Activated naive CD8-positive, alpha-beta T cell treated with anti-CD3 and anti-CD28 coated beads, Interleukin-2, amount 50 U/mL, for 16 hours (primary cell): ENCODE data around the gene APOBEC3C.
"Not testable (repeated sequence)": the region's sequence is repeated elsewhere in the genome, so short reads cannot be mapped to it uniquely, and the experiment has no call there.

Experiments
- DNase-seq: peaks from one replicate; pipeline ENCODE4 v3.0.0-alpha.2; 2020; ENCODE audit warnings: low read depth, low spot score

Gene APOBEC3C

DNA sequence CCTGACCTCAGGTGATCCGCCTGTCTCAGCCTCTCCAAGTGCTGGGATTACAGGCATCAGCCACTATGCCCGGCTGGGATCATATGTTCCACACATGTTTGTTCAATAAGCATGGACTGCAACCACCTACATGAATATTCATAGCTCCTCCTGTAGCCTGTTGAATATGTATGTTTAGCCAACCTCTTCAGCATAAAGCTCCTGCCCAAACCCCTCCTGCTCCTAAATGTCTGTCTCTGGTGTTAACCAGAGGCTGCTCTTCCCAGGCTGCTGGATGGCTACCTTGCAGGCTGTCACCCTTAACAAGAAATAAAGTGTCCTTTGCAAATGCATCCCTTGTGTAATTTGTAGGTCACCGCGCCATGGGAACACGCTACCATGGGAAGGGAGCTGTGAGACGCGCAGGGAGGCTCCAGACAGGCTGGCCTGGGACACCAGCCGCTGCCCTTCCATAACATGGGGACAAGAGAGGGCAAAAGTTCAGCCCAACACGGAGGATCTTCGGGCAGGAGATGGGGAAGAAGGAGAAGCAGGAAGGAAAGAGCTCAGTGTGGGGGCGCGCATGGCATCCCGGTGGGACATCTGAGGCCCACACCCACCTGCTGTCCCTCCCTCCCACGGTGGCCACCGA lies 6.1 kb downstream of the APOBEC3C start:
- DNase-seq: not testable (repeated sequence)

- DNase-seq: no peak
These were observed 7.6 kb downstream of the APOBEC3C start for GRCh38 chr22:39021552-39022250.

GRCh38 chr22:39024519-39025308 lies 10.7 kb downstream of the APOBEC3C start:
- DNase-seq: no peak

- no peak for DNase-seq
These were observed 12.6 kb downstream of the APOBEC3C start for GRCh38 chr22:39026509-39027150.

DNA sequence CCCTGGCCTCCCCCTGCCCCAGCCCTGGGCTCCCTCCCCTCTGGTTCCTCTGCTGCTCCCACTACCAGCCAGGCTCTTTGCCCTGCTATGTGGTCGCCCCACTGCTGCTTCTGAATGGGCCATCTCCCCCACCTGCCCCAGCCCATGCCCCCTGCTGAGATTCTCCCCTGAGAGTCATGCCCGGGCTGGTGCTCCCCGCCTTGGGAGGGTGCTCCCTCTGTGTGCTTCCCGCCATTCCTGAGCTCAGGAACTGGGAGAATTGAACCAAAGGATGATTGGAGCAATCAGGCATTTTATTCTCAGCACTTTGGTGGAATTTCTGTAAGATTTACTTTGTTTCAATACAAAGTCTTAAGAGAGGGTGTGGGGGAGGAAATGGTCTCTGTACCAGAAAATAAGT lies 13.7 kb downstream of the APOBEC3C start:
- no peak for DNase-seq

GRCh38 chr22:39028281-39028680 lies 14.2 kb downstream of the APOBEC3C start:
- no peak for DNase-seq

DNA sequence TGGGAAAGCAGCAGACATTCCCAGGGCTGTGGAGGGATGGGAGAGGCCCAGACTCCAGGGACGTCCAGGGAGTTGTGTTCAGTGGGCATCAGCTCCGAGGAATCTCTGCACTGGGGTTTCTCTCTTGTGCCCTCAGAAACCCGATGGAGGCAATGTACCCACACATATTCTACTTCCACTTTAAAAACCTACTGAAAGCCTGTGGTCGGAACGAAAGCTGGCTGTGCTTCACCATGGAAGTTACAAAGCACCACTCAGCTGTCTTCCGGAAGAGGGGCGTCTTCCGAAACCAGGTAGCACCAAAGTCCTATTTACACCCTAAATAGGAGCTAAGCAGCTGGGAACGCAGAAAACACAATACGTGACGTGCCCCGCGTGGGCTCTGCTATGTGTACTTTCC lies 15.2 kb downstream of the APOBEC3C start:
- no peak for DNase-seq

DNA sequence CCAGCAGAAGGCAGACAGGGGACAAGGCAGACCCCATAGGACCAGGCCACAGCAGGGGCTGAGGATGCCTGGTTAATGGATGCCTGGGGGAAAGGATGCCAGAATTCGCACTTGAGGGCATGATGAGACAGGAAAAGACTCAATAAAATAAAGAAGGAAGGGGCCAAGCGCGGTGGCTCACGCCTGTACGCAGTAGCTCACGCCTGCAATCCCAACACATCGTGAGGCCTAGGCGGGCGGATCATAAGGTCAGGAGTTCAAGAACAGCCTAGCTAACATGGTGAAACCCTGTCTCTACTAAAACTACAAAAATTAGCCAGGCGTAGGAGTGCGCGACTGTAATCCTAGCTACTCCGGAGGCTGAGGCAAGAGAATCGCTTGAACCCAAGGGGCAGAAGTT lies 16.6 kb downstream of the APOBEC3C start:
- no peak for DNase-seq

DNA sequence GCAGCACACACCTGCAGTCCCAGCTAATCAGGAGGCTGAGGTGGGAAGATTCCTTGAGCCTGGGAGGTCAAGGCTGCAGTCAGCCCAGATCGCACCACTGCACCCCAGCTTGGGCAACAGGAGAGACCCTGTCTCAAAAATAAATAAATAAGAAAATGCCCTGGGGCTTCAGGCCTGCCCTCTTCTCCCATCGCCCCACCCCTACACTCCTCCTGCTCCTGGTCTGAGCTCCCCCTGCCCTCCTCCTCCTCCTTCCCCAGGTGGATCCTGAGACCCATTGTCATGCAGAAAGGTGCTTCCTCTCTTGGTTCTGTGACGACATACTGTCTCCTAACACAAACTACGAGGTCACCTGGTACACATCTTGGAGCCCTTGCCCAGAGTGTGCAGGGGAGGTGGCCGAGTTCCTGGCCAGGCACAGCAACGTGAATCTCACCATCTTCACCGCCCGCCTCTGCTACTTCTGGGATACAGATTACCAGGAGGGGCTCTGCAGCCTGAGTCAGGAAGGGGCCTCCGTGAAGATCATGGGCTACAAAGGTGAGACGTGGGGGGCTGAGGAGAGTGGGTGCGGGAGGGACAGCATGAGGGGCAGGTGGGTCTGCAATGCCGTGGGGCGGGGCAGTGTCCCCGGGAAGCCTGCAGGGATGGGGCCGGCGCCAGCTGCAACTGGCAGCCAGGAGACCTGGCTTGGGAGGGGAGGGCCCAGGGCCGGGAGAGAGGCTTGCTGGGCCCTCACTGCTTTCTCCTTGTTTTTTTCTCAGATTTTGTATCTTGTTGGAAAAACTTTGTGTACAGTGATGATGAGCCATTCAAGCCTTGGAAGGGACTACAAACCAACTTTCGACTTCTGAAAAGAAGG lies 17.6 kb downstream of the APOBEC3C start:
- not testable (repeated sequence) for DNase-seq

DNA sequence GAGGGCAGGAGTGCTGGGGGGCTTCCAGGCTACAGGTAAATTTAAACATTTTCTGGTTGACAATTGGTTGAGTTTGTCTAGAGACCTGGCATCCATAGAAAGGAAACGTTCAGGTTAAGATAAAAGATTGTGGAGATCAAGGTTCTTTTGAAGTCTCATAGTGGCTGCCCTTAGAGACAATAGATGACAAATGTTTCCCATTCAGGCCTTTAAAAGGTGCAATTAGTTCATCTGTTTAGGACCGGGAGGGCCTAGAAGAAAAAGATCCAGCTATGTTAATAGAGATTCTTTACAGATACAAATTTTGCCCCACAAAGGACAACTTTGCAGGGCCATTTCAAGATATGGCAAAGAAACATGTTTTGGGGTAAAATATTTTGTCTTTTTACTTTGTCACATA lies 23.0 kb downstream of the APOBEC3C start:
- DNase-seq: not testable (repeated sequence)

DNA sequence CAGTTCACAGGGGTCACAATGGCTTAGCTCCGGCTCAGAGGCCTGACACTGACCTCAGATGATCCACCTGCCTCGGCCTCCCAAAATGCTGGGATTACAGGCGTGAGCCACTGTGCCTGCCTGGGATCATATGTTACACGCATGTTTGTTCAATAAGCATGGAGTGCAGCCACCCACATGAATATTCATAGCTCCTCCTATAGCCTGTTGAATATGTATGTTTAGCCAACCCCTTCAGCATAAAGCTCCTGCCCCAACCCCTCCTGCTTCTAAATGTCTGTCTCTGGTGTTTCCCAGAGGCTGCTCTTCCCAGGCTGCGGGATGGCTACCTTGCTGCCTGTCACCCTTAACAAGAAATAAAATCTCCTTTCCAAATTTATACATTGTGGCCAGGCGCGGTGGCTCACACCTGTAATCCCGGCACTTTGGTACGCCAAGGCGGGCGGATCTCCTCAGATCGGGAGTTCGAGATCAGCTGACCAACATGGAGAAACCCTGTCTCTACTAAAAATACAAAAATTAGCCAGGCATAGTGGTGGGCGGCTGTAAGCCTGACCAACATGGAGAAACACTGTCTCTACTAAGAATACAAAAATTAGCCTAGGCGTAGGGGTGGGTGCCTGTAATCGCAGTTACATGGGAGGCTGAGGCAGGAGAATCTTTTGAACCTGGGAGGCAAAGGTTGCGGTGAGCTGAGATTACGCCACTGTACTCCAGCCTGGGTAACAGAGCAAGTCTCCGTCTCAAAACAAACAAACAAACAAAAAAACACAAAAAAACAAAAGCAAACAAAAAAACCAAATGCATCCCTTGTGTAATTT lies 25.5 kb downstream of the APOBEC3C start:
- no peak for DNase-seq

GRCh38 chr22:39040155-39040537 lies 26.1 kb downstream of the APOBEC3C start:
- DNase-seq: not testable (repeated sequence)

DNA sequence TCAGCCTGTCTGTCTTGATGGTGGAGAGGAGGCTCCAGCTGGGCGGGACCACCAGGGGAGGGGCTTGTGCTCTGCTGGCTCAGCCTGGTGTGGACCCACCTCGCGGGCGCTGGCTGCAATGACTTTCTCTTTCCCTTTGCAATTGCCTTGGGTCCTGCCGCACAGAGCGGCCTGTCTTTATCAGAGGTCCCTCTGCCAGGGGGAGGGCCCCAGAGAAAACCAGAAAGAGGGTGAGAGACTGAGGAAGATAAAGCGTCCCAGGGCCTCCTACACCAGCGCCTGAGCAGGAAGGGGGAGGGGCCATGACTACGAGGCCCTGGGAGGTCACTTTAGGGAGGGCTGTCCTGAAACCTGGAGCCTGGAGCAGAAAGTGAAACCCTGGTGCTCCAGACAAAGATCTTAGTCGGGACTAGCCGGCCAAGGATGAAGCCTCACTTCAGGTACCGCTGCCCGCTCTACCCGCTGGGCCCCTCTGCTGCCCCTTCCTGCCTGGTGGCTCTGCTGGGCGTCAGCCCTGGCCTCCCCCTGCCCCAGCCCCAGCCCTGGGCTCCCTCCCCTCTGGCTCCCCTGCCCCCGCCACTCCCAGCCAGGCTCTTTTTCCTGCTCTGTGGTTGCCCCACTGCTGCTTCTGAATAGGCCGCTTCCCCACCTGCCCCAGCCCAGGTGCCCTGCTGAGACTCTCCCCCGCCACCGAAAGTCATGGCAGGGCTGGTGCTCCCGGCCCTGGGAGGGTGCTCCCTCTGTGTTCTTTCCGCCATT lies 26.7 kb downstream of the APOBEC3C start, which contains the start of gene APOBEC3F:
APOBEC3F (plus strand) TSS at position 327 of the 759 bp plus-strand sequence; CDS start at position 424, 97 bp downstream.
- peak; percentile 22 for DNase-seq

DNA sequence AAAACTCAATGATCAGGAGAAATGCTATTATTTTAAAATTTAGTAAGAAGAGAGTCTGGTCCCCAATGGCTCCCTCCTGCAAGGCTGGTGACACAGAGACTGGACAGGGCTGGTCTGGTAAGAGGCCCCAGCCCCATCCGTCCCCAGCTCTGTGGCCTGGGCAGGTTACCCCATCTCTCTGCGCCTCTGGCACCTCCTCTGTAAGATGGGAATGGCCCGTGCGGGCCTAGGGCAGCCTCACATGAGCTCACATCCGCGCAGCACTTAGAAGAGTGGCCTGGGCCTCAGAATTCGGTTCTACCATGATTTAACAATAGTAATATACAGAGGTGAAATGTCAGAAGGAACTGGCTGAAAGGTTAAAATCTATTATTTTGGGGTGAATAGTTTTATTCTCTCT lies 27.9 kb downstream of the APOBEC3C start:
- no peak for DNase-seq

- not testable (repeated sequence) for DNase-seq
These were observed 29.0 kb downstream of the APOBEC3C start for GRCh38 chr22:39043063-39043462.

DNA sequence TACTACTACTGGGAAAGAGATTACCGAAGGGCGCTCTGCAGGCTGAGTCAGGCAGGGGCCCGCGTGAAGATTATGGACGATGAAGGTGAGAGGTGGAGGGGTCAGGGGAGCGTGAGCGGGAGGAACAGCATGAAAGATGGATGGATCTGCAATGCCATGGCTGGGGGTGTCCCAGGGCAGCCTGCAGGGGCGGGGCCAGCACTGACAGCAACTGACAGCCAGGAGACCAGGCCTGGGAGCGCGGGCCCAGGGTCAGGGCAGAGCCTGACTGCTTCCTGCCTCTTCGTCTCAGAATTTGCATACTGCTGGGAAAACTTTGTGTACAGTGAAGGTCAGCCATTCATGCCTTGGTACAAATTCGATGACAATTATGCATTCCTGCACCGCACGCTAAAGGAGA lies 31.1 kb downstream of the APOBEC3C start:
- not testable (repeated sequence) for DNase-seq

- not testable (repeated sequence) for DNase-seq
These were observed 35.4 kb downstream of the APOBEC3C start for GRCh38 chr22:39049486-39049885.

- DNase-seq: not testable (repeated sequence)
These were observed 37.9 kb downstream of the APOBEC3C start for GRCh38 chr22:39051844-39052495.

GRCh38 chr22:39055658-39056057 lies 41.6 kb downstream of the APOBEC3C start:
- no peak for DNase-seq
